HEK293 (cell line): ENCODE results near the gene RGS12.

Experiments
- CTCF ChIA-PET: fragments of 350-600 bp; formaldehyde crosslinking; extraction: SDS; loops from one replicate; lab custom pipeline; 2021; ENCODE audit warnings: antibody characterized with exemption; lab: Yijun Ruan, JAX
- POLR2A ChIA-PET: fragments of 300-600 bp; formaldehyde crosslinking; extraction: SDS; loops from one replicate; lab custom pipeline; 2020; ENCODE audit warnings: antibody characterized with exemption, inconsistent platforms; lab: Yijun Ruan, JAX
- H3K27ac ChIP-seq: fragments of 200-500 bp; sonication (Bioruptor generic); 2 replicates; pipeline ENCODE4 v1.5.1; 2014; ENCODE audit warnings: low read depth, low read length, control low read depth, inconsistent platforms; ENCODE audit errors: extremely low read depth
- H3K36me3 ChIP-seq, 2 experiments: fragments of 200-500 bp in 1 of 2; sonication (Bioruptor generic) in 1 of 2; 1 replicate in 1 of 2; 2 replicates in 1 of 2; pipeline ENCODE4 v1.5.1; 2014 to 2017; ENCODE audit warnings: inconsistent platforms in 2 of 2, low read length in 2 of 2; ENCODE audit not compliant: control insufficient read depth in 2 of 2, insufficient read depth in 1 of 2
- H3K4me1 ChIP-seq: fragments of 200-500 bp; sonication (Bioruptor generic); 2 replicates; pipeline ENCODE4 v1.5.1; 2014; ENCODE audit warnings: mild to moderate bottlenecking, low read length, inconsistent platforms; ENCODE audit not compliant: control insufficient read depth, insufficient read depth
- H3K4me3 ChIP-seq: 2 replicates; pipeline ENCODE4 v1.5.1; 2011; ENCODE audit warnings: low read depth, mild to moderate bottlenecking, control low read depth, low read length, moderate library complexity
- H3K9me3 ChIP-seq: fragments of 200-500 bp; sonication (Bioruptor generic); 2 replicates; pipeline ENCODE4 v1.5.1; 2014; ENCODE audit warnings: low read depth, low read length, inconsistent platforms; ENCODE audit not compliant: control insufficient read depth, insufficient read depth
- FEZF1 ChIP-seq: fragments of 450-650 bp; formaldehyde crosslinking; IDR thresholded peaks from 2 replicates; pipeline ENCODE4 v1.5.1; 2016; ENCODE audit warnings: missing biosample characterization, missing genetic modification characterization
- GFI1B ChIP-seq: fragments of 450-650 bp; formaldehyde crosslinking; IDR thresholded peaks from 2 replicates; pipeline ENCODE4 v1.5.1; 2016; ENCODE audit warnings: missing biosample characterization, missing genetic modification characterization
- KLF1 ChIP-seq: fragments of 450-650 bp; formaldehyde crosslinking; IDR thresholded peaks from 2 replicates; pipeline ENCODE4 v1.5.1; 2016; ENCODE audit warnings: missing biosample characterization, missing genetic modification characterization
- YY2 ChIP-seq: fragments of 450-650 bp; formaldehyde crosslinking; IDR thresholded peaks from 2 replicates; pipeline ENCODE4 v1.5.1; 2016; ENCODE audit warnings: missing biosample characterization, missing genetic modification characterization
- ZNF10 ChIP-seq: fragments of 450-650 bp; formaldehyde crosslinking; IDR thresholded peaks from 2 replicates; pipeline ENCODE4 v1.5.1; 2017; ENCODE audit warnings: missing biosample characterization, missing genetic modification characterization
- ZNF121 ChIP-seq: fragments of 450-650 bp; formaldehyde crosslinking; IDR thresholded peaks from 2 replicates; pipeline ENCODE4 v1.5.1; 2016; ENCODE audit warnings: missing biosample characterization, missing genetic modification characterization
- ZNF132 ChIP-seq: fragments of 450-650 bp; formaldehyde crosslinking; IDR thresholded peaks from 2 replicates; pipeline ENCODE4 v1.5.1; 2017; ENCODE audit warnings: missing biosample characterization, missing genetic modification characterization, borderline replicate concordance
- ZNF146 ChIP-seq: fragments of 450-650 bp; formaldehyde crosslinking; IDR thresholded peaks from 2 replicates; pipeline ENCODE4 v1.5.1; 2016; ENCODE audit warnings: missing biosample characterization, missing genetic modification characterization
- ZNF19 ChIP-seq: fragments of 450-650 bp; formaldehyde crosslinking; IDR thresholded peaks from 2 replicates; pipeline ENCODE4; 2016; ENCODE audit warnings: missing biosample characterization, missing genetic modification characterization, low read depth
- ZNF214 ChIP-seq: fragments of 450-650 bp; formaldehyde crosslinking; IDR thresholded peaks from 2 replicates; pipeline ENCODE4 v1.5.1; 2017; ENCODE audit warnings: missing biosample characterization, mild to moderate bottlenecking, missing genetic modification characterization, borderline replicate concordance
- ZNF221 ChIP-seq: fragments of 450-650 bp; formaldehyde crosslinking; IDR thresholded peaks from 2 replicates; pipeline ENCODE4 v1.5.1; 2017; ENCODE audit warnings: missing biosample characterization, missing genetic modification characterization, borderline replicate concordance
- ZNF335 ChIP-seq: fragments of 450-650 bp; formaldehyde crosslinking; conservative IDR thresholded peaks from 2 replicates; pipeline ENCODE4 v1.5.1; 2016; ENCODE audit warnings: missing biosample characterization, missing genetic modification characterization
- ZNF549 ChIP-seq: fragments of 450-650 bp; IDR thresholded peaks from 2 replicates; pipeline ENCODE4 v1.5.1; 2018; ENCODE audit warnings: missing biosample characterization, missing genetic modification characterization, mild to moderate bottlenecking, inconsistent platforms, moderate library complexity
- ZNF626 ChIP-seq: fragments of 450-650 bp; sonication (Bioruptor Pico); formaldehyde crosslinking; IDR thresholded peaks from 2 replicates; pipeline ENCODE4 v1.5.1; 2018; ENCODE audit warnings: missing biosample characterization, missing genetic modification characterization, inconsistent platforms
- ZNF843 ChIP-seq: fragments of 450-650 bp; formaldehyde crosslinking; IDR thresholded peaks from 2 replicates; pipeline ENCODE4 v1.5.1; 2016; ENCODE audit warnings: missing biosample characterization, missing genetic modification characterization
- TF ChIP-seq, protein P1 (sequence below): fragments of 450-650 bp; IDR thresholded peaks from 2 replicates; pipeline ENCODE4 v1.5.1; 2018; ENCODE audit warnings: missing biosample characterization, mild to moderate bottlenecking, missing genetic modification characterization

The RGS12 gene

GRCh38 chr4:3337357-3337732 lies 44.5 kb downstream of the RGS12 start:
- H3K27ac ChIP-seq: no peak overlapping the region
- H3K4me1 ChIP-seq: no peaks in the 10 kb centered on the region
- POLR2A ChIA-PET: no interaction called here
- no peaks in the 10 kb centered on the region for H3K9me3 ChIP-seq
- TF ChIP-seq ZNF10 (tag by site-specific recombination) (peak; percentile 72), YY2 (tag by site-specific recombination) (no peak), ZNF146 (peak; percentile 56), GFI1B (tag by site-specific recombination) (no peak)
- no peaks in the 10 kb centered on the region for H3K36me3 ChIP-seq
- CTCF ChIA-PET: no interaction called here
- no peak overlapping the region for H3K4me3 ChIP-seq

DNA sequence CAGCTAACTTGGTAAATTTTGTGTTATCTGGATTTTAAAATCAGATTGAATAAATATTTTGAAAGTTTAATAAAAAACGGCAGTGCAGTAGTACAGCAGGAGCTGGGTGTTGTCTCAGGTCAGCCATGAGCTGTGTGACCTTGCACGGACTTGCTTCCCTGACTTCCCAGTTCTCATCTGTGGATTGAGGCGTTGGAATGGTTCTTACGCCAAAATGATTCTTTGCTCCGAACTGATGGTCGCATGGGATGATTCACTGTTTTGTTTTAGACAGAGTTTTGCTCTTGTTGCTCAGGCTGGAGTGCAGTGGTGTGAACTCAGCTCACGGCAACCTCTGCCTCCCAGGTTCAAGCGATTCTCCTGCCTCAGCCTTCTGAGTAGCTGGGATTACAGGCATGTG lies 45.0 kb downstream of the RGS12 start:
- Histone ChIP-seq H3K27ac (no peak overlapping the region), H3K4me1 (no peaks in the 10 kb centered on the region), H3K36me3 (no peaks in the 10 kb centered on the region), H3K9me3 (no peaks in the 10 kb centered on the region), H3K4me3 (no peak overlapping the region)
- CTCF ChIA-PET: no interaction called here
- POLR2A ChIA-PET: no interaction called here
- no peak for TF ChIP-seq ZNF549
- TF ChIP-seq FEZF1 (tag by site-specific recombination): no peak
- TF ChIP-seq ZNF19 (tag by site-specific recombination): no peak

DNA sequence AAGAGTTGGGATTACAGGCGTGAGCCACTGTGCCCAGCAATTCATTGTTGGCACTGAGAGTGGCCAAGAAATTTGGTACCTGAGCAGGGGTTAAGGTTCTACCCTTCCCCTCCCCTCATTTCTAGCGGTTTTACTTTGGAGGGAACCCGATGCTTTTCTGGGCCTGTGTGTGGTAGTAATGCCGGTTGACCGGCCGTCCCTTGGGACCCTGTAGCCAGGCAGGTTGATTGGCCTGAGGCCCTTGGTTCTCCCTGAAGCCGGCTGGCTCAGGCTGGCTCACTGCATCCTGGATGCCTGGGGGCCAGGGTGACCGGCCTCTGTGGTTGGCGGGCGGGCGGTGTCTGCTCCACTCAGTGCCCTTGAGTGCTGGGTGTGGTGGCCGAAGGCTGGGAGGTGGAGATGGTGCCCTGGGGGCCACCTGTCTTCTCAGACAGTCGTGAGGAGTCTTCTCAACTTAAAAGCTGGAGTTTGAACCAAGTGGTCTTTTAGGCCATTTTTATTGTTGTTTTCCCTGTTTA lies 45.6 kb downstream of the RGS12 start:
- H3K36me3 ChIP-seq: no peaks in the 10 kb centered on the region
- TF ChIP-seq ZNF214 (tag by site-specific recombination) (no peak), KLF1 (peak; percentile 82)
- H3K4me3 ChIP-seq: no peak overlapping the region
- no peaks in the 10 kb centered on the region for H3K9me3 ChIP-seq
- CTCF ChIA-PET: no interaction called here
- no peaks in the 10 kb centered on the region for H3K4me1 ChIP-seq
- POLR2A ChIA-PET: no interaction called here
- H3K27ac ChIP-seq: no peak overlapping the region

GRCh38 chr4:3338976-3339531 lies 46.2 kb downstream of the RGS12 start:
- no peaks in the 10 kb centered on the region for H3K4me1 ChIP-seq
- no peak overlapping the region for H3K27ac ChIP-seq
- TF ChIP-seq ZNF121 (peak; percentile 87), ZNF626 (tag by site-specific recombination) (no peak), ZNF843 (tag by site-specific recombination) (no peak), ZNF132 (tag by site-specific recombination) (no peak), ZNF221 (tag by site-specific recombination) (no peak), ZNF335 (tag by site-specific recombination) (no peak)
- TF ChIP-seq, protein P1, sequence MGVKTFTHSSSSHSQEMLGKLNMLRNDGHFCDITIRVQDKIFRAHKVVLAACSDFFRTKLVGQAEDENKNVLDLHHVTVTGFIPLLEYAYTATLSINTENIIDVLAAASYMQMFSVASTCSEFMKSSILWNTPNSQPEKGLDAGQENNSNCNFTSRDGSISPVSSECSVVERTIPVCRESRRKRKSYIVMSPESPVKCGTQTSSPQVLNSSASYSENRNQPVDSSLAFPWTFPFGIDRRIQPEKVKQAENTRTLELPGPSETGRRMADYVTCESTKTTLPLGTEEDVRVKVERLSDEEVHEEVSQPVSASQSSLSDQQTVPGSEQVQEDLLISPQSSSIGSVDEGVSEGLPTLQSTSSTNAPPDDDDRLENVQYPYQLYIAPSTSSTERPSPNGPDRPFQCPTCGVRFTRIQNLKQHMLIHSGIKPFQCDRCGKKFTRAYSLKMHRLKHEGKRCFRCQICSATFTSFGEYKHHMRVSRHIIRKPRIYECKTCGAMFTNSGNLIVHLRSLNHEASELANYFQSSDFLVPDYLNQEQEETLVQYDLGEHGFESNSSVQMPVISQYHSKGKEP: no peak
- TF ChIP-seq, all 188 proteins: peak for 1
- no peaks in the 10 kb centered on the region for H3K36me3 ChIP-seq
- POLR2A ChIA-PET: no interaction called here
- CTCF ChIA-PET: interaction anchor here (0.7 kb wide), 1 partner anchor 1130 kb away, joined by 3 read pairs; no protein-coding TSS in a partner anchor
- no peaks in the 10 kb centered on the region for H3K9me3 ChIP-seq
- H3K4me3 ChIP-seq: no peak overlapping the region
